BE2C (cell line): ENCODE data around the gene OMA1.
"Not testable (repeated sequence)": the region's sequence is repeated elsewhere in the genome, so short reads cannot be mapped to it uniquely, and the experiment has no call there.

ENCODE experiments used
- DNase-seq: peaks from one replicate; pipeline ENCODE4 v3.0.0-alpha.2; 2020
- H3K27me3 ChIP-seq: fragments of 250-450 bp; sonication (Bioruptor Pico); 2 replicates; pipeline ENCODE4 v1.5.1; 2020; ENCODE audit warnings: mild to moderate bottlenecking
- H3K36me3 ChIP-seq: fragments of 250-450 bp; sonication (Bioruptor Pico); 2 replicates; pipeline ENCODE4 v1.5.1; 2020; ENCODE audit warnings: mild to moderate bottlenecking
- H3K4me1 ChIP-seq: fragments of 250-450 bp; sonication (Bioruptor Pico); 2 replicates; pipeline ENCODE4 v1.5.1; 2020
- H3K4me3 ChIP-seq: 2 replicates; pipeline ENCODE4 v1.5.1; 2011; ENCODE audit warnings: low read depth, low read length
- H3K9me3 ChIP-seq: fragments of 250-450 bp; sonication (Bioruptor Pico); 2 replicates; pipeline ENCODE4 v1.5.1; 2020
- CTCF ChIP-seq: IDR thresholded peaks from 2 replicates; pipeline ENCODE4 v1.5.1; 2012; ENCODE audit warnings: mild to moderate bottlenecking, low read depth, low read length

Gene OMA1

GRCh38 chr1:58502519-58502918, 44.0 kb downstream of the OMA1 start:
- H3K4me1 ChIP-seq, result no peaks in the 10 kb centered on the region
- DNase-seq, result no peak
- no peak for TF ChIP-seq CTCF
- H3K9me3 ChIP-seq, result no peaks in the 10 kb centered on the region
- no peaks in the 10 kb centered on the region for H3K27me3 ChIP-seq
- H3K36me3 ChIP-seq, result no peaks in the 10 kb centered on the region
- H3K4me3 ChIP-seq, result no peak overlapping the region

GRCh38 chr1:58500043-58500442, 46.5 kb downstream of the OMA1 start:
- no peaks in the 10 kb centered on the region for H3K36me3 ChIP-seq
- H3K4me1 ChIP-seq, result no peaks in the 10 kb centered on the region
- DNase-seq, result no peak
- H3K27me3 ChIP-seq, result no peaks in the 10 kb centered on the region
- no peaks in the 10 kb centered on the region for H3K9me3 ChIP-seq
- no peak for TF ChIP-seq CTCF
- no peak overlapping the region for H3K4me3 ChIP-seq

DNA sequence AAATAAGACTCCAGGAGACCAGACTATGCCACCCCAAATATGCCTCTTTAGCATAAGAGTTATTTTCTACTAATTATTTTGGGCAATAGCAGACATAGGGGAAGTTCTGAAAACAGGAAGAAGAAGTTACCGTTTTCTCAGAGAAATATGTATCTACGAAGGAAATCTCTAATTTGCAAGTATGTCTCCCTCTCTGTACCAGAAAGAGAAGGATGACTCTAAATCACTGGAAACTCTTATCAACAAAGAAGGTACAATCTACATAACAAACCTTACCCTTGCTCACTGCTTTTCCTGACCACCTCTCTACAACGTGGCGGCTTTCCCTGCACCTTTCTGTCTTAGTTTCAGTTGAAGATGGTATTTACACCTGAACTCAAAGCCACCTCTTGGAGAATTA, 49.0 kb downstream of the OMA1 start:
- Histone ChIP-seq H3K4me3 (no peak overlapping the region), H3K9me3 (no peaks in the 10 kb centered on the region), H3K27me3 (no peaks in the 10 kb centered on the region), H3K4me1 (no peaks in the 10 kb centered on the region), H3K36me3 (no peaks in the 10 kb centered on the region)
- no peak for TF ChIP-seq CTCF
- no peak for DNase-seq

DNA sequence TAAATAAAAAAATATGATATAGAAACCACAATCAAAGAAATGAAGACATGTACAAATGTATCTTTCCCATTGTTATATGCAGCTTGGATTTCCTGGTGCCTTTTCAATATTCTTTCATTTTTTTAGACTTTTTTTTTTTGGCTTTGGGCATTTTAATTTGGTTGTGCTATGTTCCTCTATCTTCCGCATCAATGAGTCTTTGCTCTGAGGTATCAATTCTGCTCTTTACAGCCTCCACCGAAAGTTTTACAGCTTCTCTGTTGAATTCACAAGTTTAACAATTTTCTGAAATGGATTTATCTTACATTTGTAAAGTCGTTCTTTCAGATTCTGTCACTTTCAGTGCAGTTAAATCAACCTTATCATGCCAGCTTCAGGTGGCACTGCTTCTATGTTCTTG, 50.5 kb downstream of the OMA1 start:
- Histone ChIP-seq H3K9me3 (no peaks in the 10 kb centered on the region), H3K4me3 (no peak overlapping the region), H3K36me3 (no peaks in the 10 kb centered on the region), H3K4me1 (no peaks in the 10 kb centered on the region), H3K27me3 (no peaks in the 10 kb centered on the region)
- no peak for DNase-seq
- no peak for TF ChIP-seq CTCF

DNA sequence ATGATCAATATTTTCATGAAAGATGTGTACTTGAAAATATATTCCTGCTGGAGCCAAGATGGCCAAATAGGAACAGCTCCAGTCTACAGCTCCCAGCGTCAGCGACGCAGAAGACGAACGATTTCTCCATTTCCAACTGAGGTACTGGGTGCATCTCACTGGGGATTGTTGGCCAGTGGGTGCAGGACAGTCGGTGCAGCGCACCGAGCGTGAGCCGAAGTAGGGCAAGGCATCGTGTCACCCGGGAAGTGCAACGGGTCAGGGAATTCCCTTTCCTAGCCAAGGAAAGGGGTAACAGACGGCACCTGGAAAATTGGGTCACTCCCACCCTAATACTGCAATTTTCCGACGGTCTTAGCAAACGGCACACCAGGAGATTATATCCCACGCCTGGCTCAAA, 57.6 kb downstream of the OMA1 start:
- H3K4me3 ChIP-seq, H3K36me3 ChIP-seq, H3K4me1 ChIP-seq, H3K27me3 ChIP-seq, H3K9me3 ChIP-seq, DNase-seq: not testable (repeated sequence)

DNA sequence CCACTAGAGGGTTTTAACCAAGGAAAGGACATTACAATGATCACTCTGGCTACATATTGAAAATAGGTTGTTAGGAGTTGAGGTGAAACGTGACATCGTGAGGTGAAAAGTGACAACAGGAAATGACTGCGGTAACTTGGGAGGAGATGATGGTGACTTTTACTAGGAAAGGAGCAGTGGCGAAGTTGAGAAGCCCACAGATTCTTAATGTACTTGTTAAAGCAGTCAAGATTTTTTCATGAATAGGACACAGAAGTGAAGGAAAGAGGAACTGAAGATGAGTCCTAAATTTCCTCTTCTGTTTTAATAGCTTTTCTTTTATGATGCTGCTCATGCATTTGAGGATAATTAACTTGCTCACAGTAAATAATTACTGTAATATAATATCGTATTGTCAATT, 59.5 kb downstream of the OMA1 start:
- no peak for DNase-seq
- Histone ChIP-seq H3K27me3 (no peaks in the 10 kb centered on the region), H3K4me3 (no peak overlapping the region), H3K4me1 (no peaks in the 10 kb centered on the region), H3K36me3 (no peaks in the 10 kb centered on the region), H3K9me3 (no peaks in the 10 kb centered on the region)
- no peak for TF ChIP-seq CTCF

- no peak for TF ChIP-seq CTCF
- H3K4me3 ChIP-seq, result no peak overlapping the region
Observed at GRCh38 chr1:58481962-58482361, 64.6 kb downstream of the OMA1 start.

More at GRCh38 chr1:58481962-58482361, 64.6 kb downstream of the OMA1 start:
- H3K27me3 ChIP-seq, result no peaks in the 10 kb centered on the region
- H3K36me3 ChIP-seq, result no peaks in the 10 kb centered on the region
- no peaks in the 10 kb centered on the region for H3K9me3 ChIP-seq
- DNase-seq, result no peak
- H3K4me1 ChIP-seq, result no peaks in the 10 kb centered on the region
